GM21825 (cell line): ENCODE data around the gene PLRG1.

Source experiments
- ATAC-seq: cut with Tn5 transposase; IDR thresholded peaks from one replicate; pipeline ENCODE4 v1.9.1; 2021; ENCODE audit warnings: mild to moderate bottlenecking, moderate library complexity; ENCODE audit not compliant: unreplicated experiment

Gene PLRG1

GRCh38 chr4:154521607-154522006, 28.6 kb downstream of the PLRG1 start:
- no peak for ATAC-seq

DNA sequence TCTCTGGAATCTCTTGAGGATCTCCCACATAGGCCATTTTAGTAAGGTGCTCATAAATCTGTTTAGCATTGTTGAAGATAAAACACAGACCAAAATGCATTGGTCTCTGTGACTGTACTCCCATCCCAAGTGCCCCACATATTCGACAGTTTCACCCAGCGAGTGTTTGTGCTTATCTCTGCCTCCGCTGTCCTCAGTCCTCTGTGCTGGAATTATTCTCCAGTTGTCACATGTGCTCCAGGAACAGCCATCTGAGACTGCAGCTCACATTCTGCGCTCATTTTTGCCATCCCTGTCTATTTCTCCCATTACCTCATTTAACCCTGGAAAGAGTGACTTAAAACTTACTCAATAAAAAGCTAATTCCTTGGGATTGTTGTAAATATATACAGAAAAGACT, 31.0 kb downstream of the PLRG1 start:
- no peak for ATAC-seq

DNA sequence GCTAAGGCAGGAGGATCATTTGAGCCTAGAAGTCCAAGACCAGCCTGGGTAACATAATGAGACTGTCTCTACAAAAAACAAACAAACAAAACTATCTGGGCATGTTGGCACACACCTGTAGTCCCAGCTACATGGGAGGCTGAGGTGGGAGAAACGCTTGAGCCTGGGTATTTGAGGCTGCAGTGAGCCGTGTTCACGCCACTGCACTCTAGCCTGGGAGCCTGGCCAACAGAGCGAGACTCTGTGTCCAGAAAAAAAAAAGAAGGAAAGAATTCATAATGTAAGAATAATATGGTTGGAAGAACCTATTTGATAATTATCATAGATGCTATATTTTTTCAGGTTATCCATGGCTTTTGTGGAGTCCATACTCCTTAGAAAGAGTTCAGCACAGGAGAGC, 32.6 kb downstream of the PLRG1 start:
- ATAC-seq, result no peak

- ATAC-seq, result no peak
Observed at GRCh38 chr4:154516318-154517029, 33.7 kb downstream of the PLRG1 start.

- ATAC-seq, result no peak
Observed at GRCh38 chr4:154511981-154512380, 38.2 kb downstream of the PLRG1 start.

- no peak for ATAC-seq
Observed at GRCh38 chr4:154511548-154511947, 38.7 kb downstream of the PLRG1 start.

GRCh38 chr4:154507156-154507555, 43.0 kb downstream of the PLRG1 start:
- ATAC-seq, result no peak

- ATAC-seq, result peak; percentile 72
Observed at GRCh38 chr4:154506253-154506652, 43.9 kb downstream of the PLRG1 start.

DNA sequence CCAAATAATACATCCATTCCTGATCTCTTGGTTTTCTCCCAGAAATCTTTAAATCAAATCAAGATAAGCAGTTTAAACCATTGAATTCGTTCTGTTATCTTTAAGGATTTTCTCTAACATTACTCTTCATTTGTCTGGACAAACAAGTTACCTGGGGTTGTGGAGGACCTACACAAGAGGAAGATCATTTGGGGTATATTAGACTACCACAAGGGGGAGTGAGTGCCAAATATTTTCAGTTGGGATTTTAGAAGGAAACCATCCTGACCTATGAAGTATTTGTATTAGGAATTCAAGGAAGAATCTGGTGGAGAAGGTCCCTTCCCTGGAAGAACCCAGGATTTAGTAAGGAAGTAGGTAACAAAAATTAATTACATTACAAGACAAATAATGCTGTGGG, 46.6 kb downstream of the PLRG1 start:
- no peak for ATAC-seq

DNA sequence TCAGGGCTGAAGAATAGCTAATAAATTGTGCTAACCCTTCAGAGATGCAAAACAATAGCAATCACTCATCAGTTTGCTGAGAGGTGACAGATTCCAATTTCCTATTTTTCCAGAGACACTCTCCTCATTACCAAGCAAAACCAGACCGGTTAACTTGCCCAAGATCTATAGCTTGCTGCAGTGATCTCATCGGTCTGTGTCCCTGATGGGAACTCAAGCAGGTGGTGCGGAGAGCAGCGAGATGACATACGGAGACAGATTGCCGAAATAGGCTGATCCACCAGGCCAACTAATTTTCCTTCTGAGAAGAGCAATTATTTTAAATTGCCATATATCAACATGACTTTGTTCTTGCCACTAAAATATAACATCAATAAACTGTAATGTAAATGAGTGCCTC, 48.1 kb downstream of the PLRG1 start:
- no peak for ATAC-seq

DNA sequence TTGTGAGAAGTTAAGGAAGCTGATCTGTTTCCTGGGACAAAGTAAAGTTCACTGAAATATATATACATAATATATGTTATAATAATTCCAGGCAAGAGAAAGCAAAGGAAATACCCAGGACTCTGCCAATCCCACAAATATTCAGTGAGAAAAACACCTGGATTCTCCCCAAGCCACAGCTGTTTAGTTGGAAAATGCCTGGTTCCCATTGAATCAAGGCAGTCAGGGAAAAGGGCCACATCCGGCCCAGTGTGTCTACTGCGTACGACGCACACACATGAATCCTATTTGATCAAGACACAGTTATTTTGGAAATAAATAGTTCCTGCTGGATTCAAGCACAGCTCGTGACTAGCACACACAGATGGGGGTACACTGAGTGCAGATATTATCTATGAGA, 52.3 kb downstream of the PLRG1 start:
- ATAC-seq, result no peak

DNA sequence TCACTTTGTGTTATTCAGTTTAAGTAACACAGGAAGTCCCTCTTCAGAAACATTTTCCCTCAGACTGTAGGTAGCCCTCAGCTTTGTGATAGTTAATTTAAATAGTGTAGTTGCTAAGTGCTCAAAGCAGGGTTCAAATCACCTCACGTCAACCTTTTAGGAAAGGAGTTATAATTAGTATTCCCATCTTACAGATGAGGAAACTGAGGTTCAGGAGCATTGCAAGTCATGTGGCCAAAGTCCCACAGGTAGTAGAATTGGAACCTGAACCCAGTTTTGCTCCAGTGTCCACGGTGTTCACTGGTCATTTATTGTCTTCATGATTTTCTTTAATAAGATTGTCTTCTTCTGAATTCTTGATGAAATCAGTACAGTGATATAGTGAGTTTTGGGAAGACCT, 54.3 kb downstream of the PLRG1 start:
- no peak for ATAC-seq

DNA sequence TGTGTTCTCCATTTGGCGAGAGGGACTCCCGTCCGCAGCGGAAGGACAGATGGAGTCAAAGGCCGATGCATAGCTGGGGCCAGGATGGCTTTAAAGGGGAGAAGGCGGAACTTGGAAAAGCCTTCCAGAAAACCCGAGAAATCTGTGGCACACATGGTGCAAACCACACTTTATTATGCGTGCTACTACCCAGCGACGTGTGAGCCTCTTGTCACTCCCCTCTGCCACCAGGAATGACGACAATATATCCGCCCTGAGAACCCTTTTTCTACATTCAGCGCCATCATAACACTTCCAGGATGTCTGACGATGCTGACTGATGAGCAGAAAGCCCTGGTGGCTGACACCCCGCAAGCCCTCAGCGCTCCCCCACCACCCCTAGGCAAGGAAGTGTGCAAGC, 57.9 kb downstream of the PLRG1 start:
- ATAC-seq, result no peak

GRCh38 chr4:154491341-154492271, 58.6 kb downstream of the PLRG1 start, which contains the start of gene DCHS2:
Gene DCHS2 (minus strand): TSS chr4:154491799. CDS start chr4:154491355, 444 bp downstream.
- ATAC-seq, result peak; percentile 73

DNA sequence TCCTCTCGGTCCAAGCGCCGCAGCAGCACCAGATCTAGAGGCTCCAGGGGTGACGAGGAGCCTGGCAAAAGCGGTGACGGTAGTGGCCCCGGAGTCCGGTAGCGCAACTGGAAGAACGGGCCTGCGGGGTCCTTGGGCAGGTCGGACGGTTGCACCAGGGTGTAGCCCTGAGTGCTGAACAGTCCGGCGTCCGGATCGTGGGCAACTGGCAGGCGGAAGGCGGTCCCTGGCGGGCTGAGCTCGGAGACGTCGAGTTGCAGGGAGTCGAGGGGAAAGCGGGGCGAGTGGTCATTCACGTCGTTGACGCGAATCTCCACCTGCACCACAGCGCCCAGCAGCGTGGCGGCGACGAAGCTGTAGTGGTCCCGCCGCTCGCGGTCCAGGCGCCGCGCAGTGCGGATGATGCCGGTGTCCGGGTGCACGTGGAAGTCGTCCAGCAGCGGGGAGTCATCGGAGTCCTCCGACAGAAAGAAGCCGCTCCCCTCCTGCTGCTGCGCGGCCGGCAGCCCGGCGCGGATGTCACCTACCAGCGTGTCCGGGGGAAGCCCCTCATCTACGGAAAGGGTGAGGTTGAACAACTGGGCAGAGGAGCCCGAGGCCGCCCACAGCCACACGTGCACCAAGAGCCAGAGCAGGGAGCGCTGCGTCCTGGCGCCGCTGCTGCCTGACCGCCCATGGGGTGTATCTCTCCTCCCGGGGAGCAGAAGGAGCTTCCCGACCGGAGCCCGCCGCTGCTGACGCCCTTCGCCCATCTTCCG, 59.4 kb downstream of the PLRG1 start:
- peak; percentile 80 for ATAC-seq

GRCh38 chr4:154490234-154490582, 60.0 kb downstream of the PLRG1 start:
- ATAC-seq, result no peak

GRCh38 chr4:154489558-154490233, 60.5 kb downstream of the PLRG1 start:
- no peak for ATAC-seq

DNA sequence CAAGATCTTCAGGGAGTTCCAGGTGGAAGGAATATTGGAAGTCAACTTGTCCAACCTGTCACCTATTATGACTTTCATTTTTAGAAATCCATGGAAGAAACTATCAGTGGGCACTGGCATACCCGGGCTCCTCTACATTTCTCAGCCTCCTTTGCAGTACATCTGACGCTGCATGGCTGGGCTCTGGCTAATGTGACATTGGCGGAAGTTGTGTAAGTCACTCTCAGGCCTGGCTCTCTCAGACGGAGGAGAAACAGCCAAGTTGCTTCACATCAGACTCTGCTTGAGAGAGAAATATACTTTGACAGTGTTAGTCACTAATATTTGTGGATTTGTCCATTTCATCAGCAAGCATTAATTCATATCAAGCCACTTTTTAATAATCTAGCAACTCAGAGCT, 63.1 kb downstream of the PLRG1 start:
- no peak for ATAC-seq

- ATAC-seq, result peak; percentile 96
Observed at GRCh38 chr4:154485127-154485773, 65.0 kb downstream of the PLRG1 start.
